Choroid plexus epithelial cell (primary cell): ENCODE data around the gene P4HB.

Experiments
- DNase-seq: peaks from one replicate; pipeline ENCODE4 v3.0.0-alpha.2; 2010; ENCODE audit warnings: low read depth
- H3K4me3 ChIP-seq: 2 replicates; pipeline ENCODE4 v1.5.1; 2011; ENCODE audit warnings: low read depth, mild to moderate bottlenecking, control low read depth, low read length, moderate library complexity
- CTCF ChIP-seq: conservative IDR thresholded peaks from 2 replicates; pipeline ENCODE4 v1.5.1; 2011; ENCODE audit warnings: low read depth, mild to moderate bottlenecking, control low read depth, inconsistent platforms, low read length, moderate library complexity

P4HB gene

GRCh38 chr17:81838753-81839255 is 21.5 kb downstream of the P4HB start:
- no peak for DNase-seq
- no peak for TF ChIP-seq CTCF
- H3K4me3 ChIP-seq = no peak overlapping the region

- H3K4me3 ChIP-seq = no peak overlapping the region
- no peak for TF ChIP-seq CTCF
- DNase-seq = no peak
Measured at GRCh38 chr17:81837641-81838040, 22.7 kb downstream of the P4HB start.

GRCh38 chr17:81834831-81835267 is 25.5 kb downstream of the P4HB start, which contains the start of gene PPP1R27:
Gene PPP1R27, minus strand, starts transcription at chr17:81835050. Its CDS starts 97 bp downstream, at chr17:81834953.
- no peak for DNase-seq
- peak within 1 kb of the TSS; percentile 76 for H3K4me3 ChIP-seq
- no peak for TF ChIP-seq CTCF

GRCh38 chr17:81833921-81834830 is 26.2 kb downstream of the P4HB start:
- DNase-seq = no peak
- H3K4me3 ChIP-seq = peak overlapping the region; percentile 76
- no peak for TF ChIP-seq CTCF

GRCh38 chr17:81833160-81833920 is 27.0 kb downstream of the P4HB start, which contains the start of gene MCRIP1:
Gene MCRIP1, minus strand, starts transcription at chr17:81833291. Its CDS starts 8,785 bp downstream, at chr17:81824506.
- DNase-seq = peak; percentile 92
- TF ChIP-seq CTCF = no peak

GRCh38 chr17:81832608-81833159 is 27.7 kb downstream of the P4HB start:
- peak overlapping the region; percentile 76 for H3K4me3 ChIP-seq
- no peak for TF ChIP-seq CTCF
- no peak for DNase-seq

More at GRCh38 chr17:81833160-81833920, 27.0 kb downstream of the P4HB start, which contains the start of gene MCRIP1:
- H3K4me3 ChIP-seq = peak within 1 kb of the TSS; percentile 76
